GM15510 (cell line): ENCODE measurements around the gene EP400.

Experiments used
- POLR2A ChIP-seq: IDR thresholded peaks from 3 replicates; pipeline ENCODE4 v1.6.1; 2011; ENCODE audit warnings: borderline replicate concordance; ENCODE audit not compliant: insufficient read length; ENCODE audit errors: extremely low read depth

Gene EP400, protein sequence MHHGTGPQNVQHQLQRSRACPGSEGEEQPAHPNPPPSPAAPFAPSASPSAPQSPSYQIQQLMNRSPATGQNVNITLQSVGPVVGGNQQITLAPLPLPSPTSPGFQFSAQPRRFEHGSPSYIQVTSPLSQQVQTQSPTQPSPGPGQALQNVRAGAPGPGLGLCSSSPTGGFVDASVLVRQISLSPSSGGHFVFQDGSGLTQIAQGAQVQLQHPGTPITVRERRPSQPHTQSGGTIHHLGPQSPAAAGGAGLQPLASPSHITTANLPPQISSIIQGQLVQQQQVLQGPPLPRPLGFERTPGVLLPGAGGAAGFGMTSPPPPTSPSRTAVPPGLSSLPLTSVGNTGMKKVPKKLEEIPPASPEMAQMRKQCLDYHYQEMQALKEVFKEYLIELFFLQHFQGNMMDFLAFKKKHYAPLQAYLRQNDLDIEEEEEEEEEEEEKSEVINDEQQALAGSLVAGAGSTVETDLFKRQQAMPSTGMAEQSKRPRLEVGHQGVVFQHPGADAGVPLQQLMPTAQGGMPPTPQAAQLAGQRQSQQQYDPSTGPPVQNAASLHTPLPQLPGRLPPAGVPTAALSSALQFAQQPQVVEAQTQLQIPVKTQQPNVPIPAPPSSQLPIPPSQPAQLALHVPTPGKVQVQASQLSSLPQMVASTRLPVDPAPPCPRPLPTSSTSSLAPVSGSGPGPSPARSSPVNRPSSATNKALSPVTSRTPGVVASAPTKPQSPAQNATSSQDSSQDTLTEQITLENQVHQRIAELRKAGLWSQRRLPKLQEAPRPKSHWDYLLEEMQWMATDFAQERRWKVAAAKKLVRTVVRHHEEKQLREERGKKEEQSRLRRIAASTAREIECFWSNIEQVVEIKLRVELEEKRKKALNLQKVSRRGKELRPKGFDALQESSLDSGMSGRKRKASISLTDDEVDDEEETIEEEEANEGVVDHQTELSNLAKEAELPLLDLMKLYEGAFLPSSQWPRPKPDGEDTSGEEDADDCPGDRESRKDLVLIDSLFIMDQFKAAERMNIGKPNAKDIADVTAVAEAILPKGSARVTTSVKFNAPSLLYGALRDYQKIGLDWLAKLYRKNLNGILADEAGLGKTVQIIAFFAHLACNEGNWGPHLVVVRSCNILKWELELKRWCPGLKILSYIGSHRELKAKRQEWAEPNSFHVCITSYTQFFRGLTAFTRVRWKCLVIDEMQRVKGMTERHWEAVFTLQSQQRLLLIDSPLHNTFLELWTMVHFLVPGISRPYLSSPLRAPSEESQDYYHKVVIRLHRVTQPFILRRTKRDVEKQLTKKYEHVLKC (N-terminal part only)

GRCh38 chr12:131949431-131950181 is at the start of gene EP400:
TSS of gene EP400 (plus strand) at chr12:131949942. CDS start at chr12:131960620, 10,678 bp downstream.
- peak; percentile 72 for TF ChIP-seq POLR2A

GRCh38 chr12:131900397-131900796 is 49.3 kb upstream of the EP400 start:
- TF ChIP-seq POLR2A = no peak

DNA sequence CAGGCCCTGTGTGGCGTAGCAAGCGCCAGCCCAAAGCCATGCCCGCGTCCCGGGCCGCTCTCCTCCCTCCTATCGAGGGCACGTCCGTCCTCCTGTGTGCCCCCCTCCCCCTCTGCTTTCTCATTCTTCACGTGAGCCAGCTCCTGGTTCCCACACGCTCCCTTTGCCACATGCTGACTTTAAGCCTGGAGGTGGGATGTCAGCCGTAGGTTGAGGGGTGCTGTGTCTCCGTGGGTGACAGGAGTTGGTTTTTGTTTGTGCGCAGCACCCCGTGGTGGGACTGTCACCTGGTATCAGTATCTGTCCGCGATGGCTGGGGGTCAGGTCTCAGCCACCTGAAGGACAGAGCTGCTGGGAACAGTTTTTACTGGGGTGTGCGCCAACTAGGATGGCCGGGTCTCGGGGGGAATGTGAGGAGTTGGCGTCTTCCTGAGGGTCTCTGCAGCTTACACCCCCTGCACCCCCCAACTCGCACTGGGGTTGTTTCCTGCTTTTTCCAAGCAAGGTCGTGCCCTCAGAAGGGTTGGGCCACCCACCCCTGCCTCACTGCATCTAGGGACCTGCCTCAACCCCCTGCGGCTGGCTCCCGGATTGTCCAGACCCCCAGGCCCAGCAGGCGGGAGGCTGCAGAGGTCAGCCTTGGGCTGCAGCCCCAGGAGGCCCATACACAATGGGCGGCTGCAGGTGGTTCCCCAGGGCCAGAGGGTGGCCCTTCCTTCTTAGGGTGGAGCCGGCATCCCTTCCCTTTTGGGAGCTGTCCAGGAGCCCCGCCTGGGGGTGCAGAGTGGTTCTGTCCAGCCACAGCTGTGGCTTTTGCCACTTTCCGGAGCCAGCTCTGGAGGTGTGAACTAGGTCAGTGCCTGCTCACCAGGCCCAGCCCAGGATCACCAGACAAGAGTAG is 48.1 kb upstream of the EP400 start:
- no peak for TF ChIP-seq POLR2A

- no peak for TF ChIP-seq POLR2A
Measured at GRCh38 chr12:131902332-131903241, 47.2 kb upstream of the EP400 start.

GRCh38 chr12:131903270-131904255 is 46.2 kb upstream of the EP400 start:
- no peak for TF ChIP-seq POLR2A

- no peak for TF ChIP-seq POLR2A
Measured at GRCh38 chr12:131904346-131904745, 45.4 kb upstream of the EP400 start.

DNA sequence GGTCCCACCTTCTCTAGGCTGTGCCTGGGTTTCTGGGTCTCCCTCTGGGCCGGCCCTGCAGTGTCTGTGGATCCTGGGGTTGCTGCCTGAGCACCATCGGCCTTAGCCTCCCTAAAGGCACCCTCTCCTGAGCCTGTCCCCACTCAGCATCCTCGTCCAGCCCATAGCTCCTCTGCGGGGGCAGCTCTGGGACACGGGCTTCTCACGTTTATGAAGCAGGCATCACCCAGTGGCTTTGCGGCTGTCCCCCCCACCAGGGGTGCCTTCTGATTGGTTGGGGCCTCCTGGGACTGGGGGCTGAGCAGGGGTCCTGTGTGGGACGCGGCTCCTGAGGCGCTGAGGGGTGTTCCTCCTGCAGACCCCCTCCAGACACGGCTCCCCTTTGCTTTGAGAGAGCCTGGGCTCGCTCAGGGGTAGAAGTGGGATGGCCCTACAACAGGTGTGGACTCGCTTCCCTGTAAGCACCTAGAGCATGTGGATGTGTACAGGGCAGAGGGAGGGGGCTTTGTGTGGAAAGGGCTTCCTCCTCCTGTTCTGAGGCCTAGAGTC is 44.6 kb upstream of the EP400 start:
- no peak for TF ChIP-seq POLR2A

DNA sequence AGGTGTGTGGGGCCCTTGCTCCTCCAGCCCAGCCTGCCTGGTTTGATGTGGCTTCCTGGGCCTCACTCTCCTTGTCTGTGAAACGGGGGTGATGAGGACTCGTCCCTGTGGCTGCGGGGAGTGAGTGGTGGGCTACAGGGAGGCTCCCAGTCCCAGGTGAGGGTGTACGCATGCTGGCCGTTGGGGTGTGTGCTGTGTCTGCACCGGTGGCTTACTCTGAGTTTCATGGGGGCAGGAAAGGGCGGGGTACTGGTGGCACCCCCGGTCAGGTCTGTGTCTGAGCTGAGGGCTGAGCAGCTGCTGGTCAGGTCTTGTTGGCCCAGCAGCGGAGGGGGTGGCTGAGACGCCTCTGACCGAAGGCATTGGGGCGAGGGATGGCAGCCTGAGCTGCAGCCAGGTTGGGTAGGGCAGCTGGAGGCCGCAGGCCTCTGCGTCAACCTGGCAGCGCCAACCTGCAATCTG is 44.1 kb upstream of the EP400 start:
- TF ChIP-seq POLR2A = no peak

- no peak for TF ChIP-seq POLR2A
Measured at GRCh38 chr12:131907379-131908091, 42.2 kb upstream of the EP400 start.
